PC-3 (cell line): Measurements from ENCODE around the gene FAM234A.

Source experiments
- EZH2 ChIP-seq: fragments of 300-600 bp; sonication (generic); IDR thresholded peaks from one replicate; pipeline ENCODE4 v1.6.1; 2017; ENCODE audit warnings: antibody characterized with exemption, mild to moderate bottlenecking, low read length; ENCODE audit not compliant: unreplicated experiment
- EZH2phosphoT487 ChIP-seq: fragments of 300-600 bp; sonication (generic); IDR thresholded peaks from 2 replicates; pipeline ENCODE4 v1.6.1; 2018; ENCODE audit warnings: mild to moderate bottlenecking, antibody characterized with exemption, low read length, borderline replicate concordance
- TF ChIP-seq, protein P1 (sequence below): fragments of 300-600 bp; sonication (generic); conservative IDR thresholded peaks from 2 replicates; pipeline ENCODE4 v1.5.1; 2017; ENCODE audit warnings: antibody characterized with exemption, low read depth, mild to moderate bottlenecking, low read length

DNA sequence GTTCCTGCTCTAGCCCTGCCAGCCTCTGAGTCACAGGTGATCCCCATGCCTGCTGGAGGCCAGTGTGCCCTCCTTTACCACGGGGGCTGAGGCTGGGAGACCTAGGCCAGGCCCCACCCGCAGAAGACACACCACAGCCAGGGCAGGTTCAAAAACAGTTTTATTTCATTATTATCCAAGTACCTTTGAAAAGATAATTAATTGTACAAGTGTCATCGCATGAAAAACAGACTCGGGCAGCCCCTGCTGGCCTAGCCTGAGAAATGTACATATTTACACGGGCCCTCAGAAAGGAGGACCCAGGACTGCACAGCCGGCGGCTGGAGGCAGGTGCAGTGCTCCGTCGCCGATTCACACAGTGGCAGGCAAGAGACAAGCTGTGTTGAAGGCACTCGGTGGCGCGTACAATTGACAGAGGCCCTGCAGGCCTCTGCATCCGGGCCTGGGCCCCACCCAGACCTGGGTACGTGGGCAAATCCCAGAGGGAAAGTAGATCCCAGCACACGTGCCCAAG, 52.7 kb downstream of the FAM234A start:
- TF ChIP-seq, protein P1, sequence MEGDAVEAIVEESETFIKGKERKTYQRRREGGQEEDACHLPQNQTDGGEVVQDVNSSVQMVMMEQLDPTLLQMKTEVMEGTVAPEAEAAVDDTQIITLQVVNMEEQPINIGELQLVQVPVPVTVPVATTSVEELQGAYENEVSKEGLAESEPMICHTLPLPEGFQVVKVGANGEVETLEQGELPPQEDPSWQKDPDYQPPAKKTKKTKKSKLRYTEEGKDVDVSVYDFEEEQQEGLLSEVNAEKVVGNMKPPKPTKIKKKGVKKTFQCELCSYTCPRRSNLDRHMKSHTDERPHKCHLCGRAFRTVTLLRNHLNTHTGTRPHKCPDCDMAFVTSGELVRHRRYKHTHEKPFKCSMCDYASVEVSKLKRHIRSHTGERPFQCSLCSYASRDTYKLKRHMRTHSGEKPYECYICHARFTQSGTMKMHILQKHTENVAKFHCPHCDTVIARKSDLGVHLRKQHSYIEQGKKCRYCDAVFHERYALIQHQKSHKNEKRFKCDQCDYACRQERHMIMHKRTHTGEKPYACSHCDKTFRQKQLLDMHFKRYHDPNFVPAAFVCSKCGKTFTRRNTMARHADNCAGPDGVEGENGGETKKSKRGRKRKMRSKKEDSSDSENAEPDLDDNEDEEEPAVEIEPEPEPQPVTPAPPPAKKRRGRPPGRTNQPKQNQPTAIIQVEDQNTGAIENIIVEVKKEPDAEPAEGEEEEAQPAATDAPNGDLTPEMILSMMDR, result no peak; the same call in 1 of the 2 replicates
- TF ChIP-seq EZH2phosphoT487, result no peak
- TF ChIP-seq EZH2, result no peak
